KMS-11 (cell line): Measurements from ENCODE around the gene CD101.

ENCODE experiments used
- H2AFZ ChIP-seq: fragments of 200-600 bp; sonication (generic); 2 replicates; pipeline ENCODE4 v1.6.1; 2016; ENCODE audit warnings: antibody characterized with exemption, mixed run types, low read depth
- H3K27ac ChIP-seq: fragments of 200-600 bp; sonication (generic); 2 replicates; pipeline ENCODE4 v1.6.1; 2016; ENCODE audit warnings: mild to moderate bottlenecking, mixed run types
- H3K27me3 ChIP-seq: fragments of 200-600 bp; sonication (generic); 2 replicates; pipeline ENCODE4 v1.6.1; 2017; ENCODE audit warnings: mild to moderate bottlenecking, low read depth, mixed run types, moderate library complexity; ENCODE audit not compliant: insufficient read depth
- H3K36me3 ChIP-seq: fragments of 200-600 bp; sonication (generic); 2 replicates; pipeline ENCODE4 v1.6.1; 2017; ENCODE audit warnings: mild to moderate bottlenecking, mixed run types; ENCODE audit not compliant: insufficient read depth
- H3K4me1 ChIP-seq: fragments of 200-600 bp; sonication (generic); 2 replicates; pipeline ENCODE4 v1.6.1; 2016; ENCODE audit warnings: mild to moderate bottlenecking, low read depth, mixed run types; ENCODE audit not compliant: poor library complexity, severe bottlenecking
- H3K4me2 ChIP-seq: fragments of 200-600 bp; sonication (generic); 2 replicates; pipeline ENCODE4 v1.7.0; 2016; ENCODE audit warnings: mild to moderate bottlenecking, mixed run types
- H3K4me3 ChIP-seq: fragments of 200-600 bp; sonication (generic); IDR thresholded peaks from 2 replicates; pipeline ENCODE4 v1.6.1; 2017; ENCODE audit warnings: low read depth, low read length, mixed read lengths; ENCODE audit not compliant: insufficient read depth
- H3K79me2 ChIP-seq: fragments of 200-600 bp; sonication (generic); 2 replicates; pipeline ENCODE4 v1.6.1; 2016; ENCODE audit warnings: low read depth, mixed run types; ENCODE audit not compliant: insufficient read depth
- H3K9ac ChIP-seq: fragments of 200-600 bp; sonication (generic); 2 replicates; pipeline ENCODE4 v1.6.1; 2016; ENCODE audit warnings: mild to moderate bottlenecking, mixed run types
- H4K20me1 ChIP-seq: fragments of 200-600 bp; sonication (generic); 2 replicates; pipeline ENCODE4 v1.6.1; 2016; ENCODE audit warnings: mild to moderate bottlenecking, mixed run types; ENCODE audit not compliant: insufficient read depth
- TF ChIP-seq, protein P1 (sequence below): fragments of 200-600 bp; sonication (generic); conservative IDR thresholded peaks from 2 replicates; pipeline ENCODE4 v1.6.1; 2017; ENCODE audit warnings: low read depth, mild to moderate bottlenecking, antibody characterized with exemption, low read length, moderate library complexity, mixed read lengths

Gene CD101

DNA sequence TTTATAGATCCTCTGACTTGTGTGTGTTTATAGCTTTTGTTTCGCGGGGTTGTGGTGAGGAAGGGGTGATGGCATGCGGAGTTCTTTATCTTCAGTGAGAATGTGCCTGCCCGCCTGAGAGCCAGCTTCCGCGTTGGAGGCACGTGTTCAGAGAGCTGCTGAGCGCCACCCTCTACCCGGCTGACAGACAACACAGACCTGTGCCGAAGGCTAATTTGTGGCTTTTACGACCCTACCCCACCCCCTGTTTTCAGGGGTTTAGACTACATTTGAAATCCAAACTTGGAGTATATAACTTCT is 14.4 kb upstream of the CD101 start:
- TF ChIP-seq, protein P1, sequence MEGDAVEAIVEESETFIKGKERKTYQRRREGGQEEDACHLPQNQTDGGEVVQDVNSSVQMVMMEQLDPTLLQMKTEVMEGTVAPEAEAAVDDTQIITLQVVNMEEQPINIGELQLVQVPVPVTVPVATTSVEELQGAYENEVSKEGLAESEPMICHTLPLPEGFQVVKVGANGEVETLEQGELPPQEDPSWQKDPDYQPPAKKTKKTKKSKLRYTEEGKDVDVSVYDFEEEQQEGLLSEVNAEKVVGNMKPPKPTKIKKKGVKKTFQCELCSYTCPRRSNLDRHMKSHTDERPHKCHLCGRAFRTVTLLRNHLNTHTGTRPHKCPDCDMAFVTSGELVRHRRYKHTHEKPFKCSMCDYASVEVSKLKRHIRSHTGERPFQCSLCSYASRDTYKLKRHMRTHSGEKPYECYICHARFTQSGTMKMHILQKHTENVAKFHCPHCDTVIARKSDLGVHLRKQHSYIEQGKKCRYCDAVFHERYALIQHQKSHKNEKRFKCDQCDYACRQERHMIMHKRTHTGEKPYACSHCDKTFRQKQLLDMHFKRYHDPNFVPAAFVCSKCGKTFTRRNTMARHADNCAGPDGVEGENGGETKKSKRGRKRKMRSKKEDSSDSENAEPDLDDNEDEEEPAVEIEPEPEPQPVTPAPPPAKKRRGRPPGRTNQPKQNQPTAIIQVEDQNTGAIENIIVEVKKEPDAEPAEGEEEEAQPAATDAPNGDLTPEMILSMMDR: no peak

DNA sequence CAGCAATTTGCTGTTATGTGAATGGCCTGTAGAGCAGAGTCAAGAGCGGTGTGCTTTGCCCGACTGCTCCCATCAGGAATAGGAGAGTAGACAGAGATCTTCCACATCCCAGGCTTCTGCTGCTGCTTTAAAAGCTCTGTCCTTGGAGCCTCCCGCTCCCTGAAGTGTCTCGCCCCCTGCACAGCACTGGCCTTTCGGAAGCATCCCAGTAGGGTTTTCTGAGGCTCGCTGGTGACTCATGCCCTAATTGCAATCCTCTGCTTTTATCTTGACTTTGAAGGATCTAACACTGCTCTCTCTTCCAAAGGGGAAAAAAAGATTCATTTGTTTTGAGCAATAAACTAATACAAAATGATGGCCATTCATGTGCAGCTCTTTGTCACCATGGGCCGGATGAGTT is 13.3 kb upstream of the CD101 start:
- H3K9ac ChIP-seq: no peak overlapping the region
- no peaks in the 10 kb centered on the region for H4K20me1 ChIP-seq
- H3K27ac ChIP-seq: no peak overlapping the region
- H3K36me3 ChIP-seq: no peaks in the 10 kb centered on the region
- H3K4me2 ChIP-seq: no peak overlapping the region
- no peaks in the 10 kb centered on the region for H3K27me3 ChIP-seq
- no peak overlapping the region for H3K4me3 ChIP-seq
- H2AFZ ChIP-seq: no peak overlapping the region
- TF ChIP-seq, protein P1: no peak
- H3K4me1 ChIP-seq: no peaks in the 10 kb centered on the region
- H3K79me2 ChIP-seq: no peaks in the 10 kb centered on the region

More for the DNA sequence above, 14.4 kb upstream of the CD101 start:
- Histone ChIP-seq H4K20me1 (no peaks in the 10 kb centered on the region), H3K27me3 (no peaks in the 10 kb centered on the region), H2AFZ (no peak overlapping the region), H3K36me3 (no peaks in the 10 kb centered on the region), H3K27ac (no peak overlapping the region), H3K9ac (no peak overlapping the region), H3K4me3 (no peak overlapping the region), H3K4me1 (no peaks in the 10 kb centered on the region), H3K79me2 (no peaks in the 10 kb centered on the region), H3K4me2 (no peak overlapping the region)

DNA sequence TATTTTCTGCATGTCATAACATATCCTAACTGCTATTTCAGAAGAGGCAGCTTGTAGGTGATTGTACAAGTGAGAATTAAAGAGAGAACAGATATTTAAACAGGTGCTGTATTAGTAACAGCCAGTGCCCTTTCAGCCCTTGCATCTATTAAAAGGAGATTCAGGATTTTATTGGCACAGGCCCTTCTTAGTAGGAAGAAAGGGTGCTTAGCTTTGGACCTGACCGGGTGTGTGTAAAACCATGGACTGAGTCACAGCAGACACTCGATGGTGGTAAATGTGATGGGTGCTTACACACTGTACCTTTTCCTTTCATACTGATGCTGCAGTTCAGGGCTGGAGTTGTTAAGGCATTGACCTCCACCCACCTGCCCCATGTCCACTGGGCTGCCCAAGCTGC is 12.7 kb upstream of the CD101 start:
- H3K27ac ChIP-seq: no peak overlapping the region
- no peaks in the 10 kb centered on the region for H3K4me1 ChIP-seq
- no peak overlapping the region for H3K4me2 ChIP-seq
- no peak overlapping the region for H3K9ac ChIP-seq
- H2AFZ ChIP-seq: no peak overlapping the region
- H3K27me3 ChIP-seq: no peaks in the 10 kb centered on the region
- H3K4me3 ChIP-seq: no peak overlapping the region
- H3K36me3 ChIP-seq: no peaks in the 10 kb centered on the region
- no peaks in the 10 kb centered on the region for H4K20me1 ChIP-seq
- TF ChIP-seq, protein P1: no peak
- H3K79me2 ChIP-seq: no peaks in the 10 kb centered on the region

DNA sequence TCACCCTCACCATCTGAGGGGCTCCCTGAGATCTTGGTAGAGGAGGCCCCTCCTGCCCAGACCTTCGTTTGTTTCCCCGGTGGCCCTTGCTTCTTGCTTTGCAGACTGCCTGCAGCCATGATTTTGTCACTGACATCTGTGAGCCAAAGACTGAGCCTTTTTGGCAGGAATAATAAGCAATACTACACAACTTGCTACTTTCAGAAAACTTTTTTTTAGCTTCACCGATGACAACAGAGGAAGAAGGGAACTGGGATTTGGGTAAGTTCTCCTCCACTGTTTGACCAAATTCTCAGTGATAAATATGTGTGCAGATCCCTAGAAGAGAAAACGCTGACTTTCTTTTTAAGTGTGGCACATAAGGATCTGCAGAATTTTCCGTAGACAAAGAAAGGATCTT is 11.7 kb upstream of the CD101 start:
- no peak overlapping the region for H3K4me2 ChIP-seq
- H3K79me2 ChIP-seq: no peaks in the 10 kb centered on the region
- TF ChIP-seq, protein P1: no peak
- no peak overlapping the region for H3K27ac ChIP-seq
- H2AFZ ChIP-seq: no peak overlapping the region
- no peaks in the 10 kb centered on the region for H3K36me3 ChIP-seq
- H3K9ac ChIP-seq: no peak overlapping the region
- H4K20me1 ChIP-seq: no peaks in the 10 kb centered on the region
- H3K27me3 ChIP-seq: no peaks in the 10 kb centered on the region
- H3K4me1 ChIP-seq: no peaks in the 10 kb centered on the region
- H3K4me3 ChIP-seq: no peak overlapping the region
